ENCODE measurements around the gene CARD10. TPM values are rescaled to one million over a fixed set of nuclear protein-coding genes. Genes with fewer than 3 reads are reported as not detected.

Gene CARD10
- polyA plus RNA-seq, 3 donors, result 0.03 TPM; not detected in 2

- Histone ChIP-seq H3K9me3 (replicated peaks in 1 of 2; ENCODE audit: control insufficient read depth in 1 of 2, insufficient read depth in 1 of 2, low read length in 2 of 2) (no peaks in the 10 kb centered on the region), H3K27ac (ENCODE audit: low read depth in 1 of 2, low read length in 2 of 2) (peak within 1 kb of the TSS in 1 of 2 donors; percentile 59), H3K4me1 (ENCODE audit: control insufficient read depth in 1 of 2, insufficient read depth in 2 of 2, low read length in 2 of 2) (peaks cover 35 to 61% of the 10 kb centered on the region in 2 donors), H3K4me2 (replicated peaks; ENCODE audit: extremely low read depth, low read length, poor library complexity, severe bottlenecking) (peak within 1 kb of the TSS; percentile 83), H3K36me3 (replicated peaks in 1 of 2; ENCODE audit: control insufficient read depth in 1 of 2, insufficient read depth in 2 of 2, low read length in 2 of 2) (no peaks in the 10 kb centered on the region), H3K79me2 (ENCODE audit: insufficient read depth, low read length) (peaks cover 6% of the 10 kb centered on the region), H2AFZ (ENCODE audit: insufficient read depth, low read depth, low read length, poor library complexity, severe bottlenecking) (peak within 1 kb of the TSS; percentile 73), H3K27me3 (ENCODE audit: control insufficient read depth in 2 of 2, insufficient read depth in 2 of 2, low read length in 2 of 2) (peaks cover 4 to 57% of the 10 kb centered on the region in 2 donors), H3K4me3 (replicated peaks in 1 of 3; ENCODE audit: low read depth in 2 of 3, low read length in 3 of 3) (peak within 1 kb of the TSS; percentile 45 to 76 (median 47)), H4K20me1 (ENCODE audit: insufficient read depth, low read length) (peaks cover 31% of the 10 kb centered on the region), H3K9ac (ENCODE audit: insufficient read depth, low read length, poor library complexity, severe bottlenecking) (peak within 1 kb of the TSS; percentile 72)
- Mint-ChIP-seq H3K4me1 (peaks cover 40% of the 10 kb centered on the region), H3K27ac (peak within 1 kb of the TSS in 5 of 7 donors; percentile 15 to 86 (median 76)), H3K36me3 (peaks cover 13 to 17% of the 10 kb centered on the region in 2 donors), H3K9me3 (peaks cover 0 to 16% (median 3%) of the 10 kb centered on the region in 7 donors), H3K4me3 (peak within 1 kb of the TSS; percentile 84 to 88), H3K27me3 (ENCODE audit: low read depth in 3 of 3) (peaks cover 62 to 74% (median 72%) of the 10 kb centered on the region in 3 donors)
- TF ChIP-seq, protein P1, sequence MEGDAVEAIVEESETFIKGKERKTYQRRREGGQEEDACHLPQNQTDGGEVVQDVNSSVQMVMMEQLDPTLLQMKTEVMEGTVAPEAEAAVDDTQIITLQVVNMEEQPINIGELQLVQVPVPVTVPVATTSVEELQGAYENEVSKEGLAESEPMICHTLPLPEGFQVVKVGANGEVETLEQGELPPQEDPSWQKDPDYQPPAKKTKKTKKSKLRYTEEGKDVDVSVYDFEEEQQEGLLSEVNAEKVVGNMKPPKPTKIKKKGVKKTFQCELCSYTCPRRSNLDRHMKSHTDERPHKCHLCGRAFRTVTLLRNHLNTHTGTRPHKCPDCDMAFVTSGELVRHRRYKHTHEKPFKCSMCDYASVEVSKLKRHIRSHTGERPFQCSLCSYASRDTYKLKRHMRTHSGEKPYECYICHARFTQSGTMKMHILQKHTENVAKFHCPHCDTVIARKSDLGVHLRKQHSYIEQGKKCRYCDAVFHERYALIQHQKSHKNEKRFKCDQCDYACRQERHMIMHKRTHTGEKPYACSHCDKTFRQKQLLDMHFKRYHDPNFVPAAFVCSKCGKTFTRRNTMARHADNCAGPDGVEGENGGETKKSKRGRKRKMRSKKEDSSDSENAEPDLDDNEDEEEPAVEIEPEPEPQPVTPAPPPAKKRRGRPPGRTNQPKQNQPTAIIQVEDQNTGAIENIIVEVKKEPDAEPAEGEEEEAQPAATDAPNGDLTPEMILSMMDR (IDR thresholded peaks at IDR 0.05), result no peak
- intact Hi-C loops (cut with micrococcal nuclease), result loop anchor here in 1 of 2 donors (5.0 kb wide), 1 partner anchor 37 kb away; no protein-coding TSS in a partner anchor
- DNase-seq, result no peak
- 2% methylated on average over 69 of the region's 76 CpGs for WGBS (ENCODE audit: insufficient coverage)
These were observed 40.8 kb upstream of the CARD10 start, which contains the start of gene CDC42EP1 for GRCh38 chr22:37559901-37560607. CDC42EP1 (plus strand) TSS chr22:37560480; CDS start chr22:37566350, 5,870 bp downstream.

GRCh38 chr22:37559521-37559900 is 40.3 kb upstream of the CARD10 start:
- Histone ChIP-seq H3K79me2 (ENCODE audit: insufficient read depth, low read length) (peaks cover 6% of the 10 kb centered on the region), H3K36me3 (replicated peaks in 1 of 2; ENCODE audit: control insufficient read depth in 1 of 2, insufficient read depth in 2 of 2, low read length in 2 of 2) (no peaks in the 10 kb centered on the region), H3K27ac (ENCODE audit: low read depth in 1 of 2, low read length in 2 of 2) (no peak overlapping the region), H2AFZ (ENCODE audit: insufficient read depth, low read depth, low read length, poor library complexity, severe bottlenecking) (peak overlapping the region; percentile 60), H3K27me3 (ENCODE audit: control insufficient read depth in 2 of 2, insufficient read depth in 2 of 2, low read length in 2 of 2) (peaks cover 4 to 59% of the 10 kb centered on the region in 2 donors), H3K4me1 (ENCODE audit: control insufficient read depth in 1 of 2, insufficient read depth in 2 of 2, low read length in 2 of 2) (peaks cover 35 to 56% of the 10 kb centered on the region in 2 donors), H3K9me3 (replicated peaks in 1 of 2; ENCODE audit: control insufficient read depth in 1 of 2, insufficient read depth in 1 of 2, low read length in 2 of 2) (no peaks in the 10 kb centered on the region), H4K20me1 (ENCODE audit: insufficient read depth, low read length) (peaks cover 26% of the 10 kb centered on the region), H3K9ac (ENCODE audit: insufficient read depth, low read length, poor library complexity, severe bottlenecking) (peak overlapping the region; percentile 72), H3K4me2 (replicated peaks; ENCODE audit: extremely low read depth, low read length, poor library complexity, severe bottlenecking) (peak overlapping the region; percentile 83), H3K4me3 (replicated peaks in 1 of 3; ENCODE audit: low read depth in 2 of 3, low read length in 3 of 3) (peak overlapping the region in 1 of 3 experiments; percentile 76)
- peaks cover 0 to 16% (median 3%) of the 10 kb centered on the region in 7 donors for H3K9me3 Mint-ChIP-seq
- TF ChIP-seq, protein P1 (IDR thresholded peaks at IDR 0.05), result no peak
- intact Hi-C loops (cut with micrococcal nuclease), result no loop called here
- DNase-seq, result no peak
- H3K36me3 Mint-ChIP-seq, result peaks cover 10 to 17% of the 10 kb centered on the region in 2 donors
- H3K4me3 Mint-ChIP-seq, result peak overlapping the region; percentile 65
- WGBS (ENCODE audit: insufficient coverage), result no CpG with 5 or more reads among the region's 6 CpGs
- H3K27ac Mint-ChIP-seq, result no peak overlapping the region
- H3K27me3 Mint-ChIP-seq (ENCODE audit: low read depth in 3 of 3), result peaks cover 66 to 77% (median 70%) of the 10 kb centered on the region in 3 donors
- peaks cover 39% of the 10 kb centered on the region for H3K4me1 Mint-ChIP-seq
